ENCODE results near the gene CES3. TPM values are rescaled to one million over a fixed set of nuclear protein-coding genes. Genes with fewer than 3 reads are reported as not detected.

The CES3 gene
- total RNA-seq, 6 donors from 2014 or later: 1.4 to 6.2 (median 2.9) TPM

DNA sequence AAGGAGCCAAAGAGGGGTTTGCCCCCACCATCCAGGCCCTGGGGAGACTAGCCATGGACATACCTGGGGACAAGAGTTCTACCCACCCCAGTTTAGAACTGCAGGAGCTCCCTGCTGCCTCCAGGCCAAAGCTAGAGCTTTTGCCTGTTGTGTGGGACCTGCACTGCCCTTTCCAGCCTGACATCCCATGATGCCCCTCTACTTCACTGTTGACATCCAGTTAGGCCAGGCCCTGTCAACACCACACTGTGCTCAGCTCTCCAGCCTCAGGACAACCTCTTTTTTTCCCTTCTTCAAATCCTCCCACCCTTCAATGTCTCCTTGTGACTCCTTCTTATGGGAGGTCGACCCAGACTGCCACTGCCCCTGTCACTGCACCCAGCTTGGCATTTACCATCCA, 48.1 kb downstream of the CES3 start:
- Histone ChIP-seq H3K4me1 (peaks cover 9 to 12% (median 10%) of the 10 kb centered on the region in 4 donors), H3K4me3 (no peak overlapping the region), H3K36me3 (no peaks in the 10 kb centered on the region), H3K27me3 (peaks cover 0 to 4% (median 1%) of the 10 kb centered on the region in 4 donors), H3K9me3 (no peaks in the 10 kb centered on the region), H3K27ac (no peak overlapping the region)
- 65% methylated on average over 1 of the region's 1 CpG for WGBS, 2 donors
- DNase-seq: no peak
- TF ChIP-seq, protein P1, sequence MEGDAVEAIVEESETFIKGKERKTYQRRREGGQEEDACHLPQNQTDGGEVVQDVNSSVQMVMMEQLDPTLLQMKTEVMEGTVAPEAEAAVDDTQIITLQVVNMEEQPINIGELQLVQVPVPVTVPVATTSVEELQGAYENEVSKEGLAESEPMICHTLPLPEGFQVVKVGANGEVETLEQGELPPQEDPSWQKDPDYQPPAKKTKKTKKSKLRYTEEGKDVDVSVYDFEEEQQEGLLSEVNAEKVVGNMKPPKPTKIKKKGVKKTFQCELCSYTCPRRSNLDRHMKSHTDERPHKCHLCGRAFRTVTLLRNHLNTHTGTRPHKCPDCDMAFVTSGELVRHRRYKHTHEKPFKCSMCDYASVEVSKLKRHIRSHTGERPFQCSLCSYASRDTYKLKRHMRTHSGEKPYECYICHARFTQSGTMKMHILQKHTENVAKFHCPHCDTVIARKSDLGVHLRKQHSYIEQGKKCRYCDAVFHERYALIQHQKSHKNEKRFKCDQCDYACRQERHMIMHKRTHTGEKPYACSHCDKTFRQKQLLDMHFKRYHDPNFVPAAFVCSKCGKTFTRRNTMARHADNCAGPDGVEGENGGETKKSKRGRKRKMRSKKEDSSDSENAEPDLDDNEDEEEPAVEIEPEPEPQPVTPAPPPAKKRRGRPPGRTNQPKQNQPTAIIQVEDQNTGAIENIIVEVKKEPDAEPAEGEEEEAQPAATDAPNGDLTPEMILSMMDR (IDR thresholded peaks at IDR 0.05): no peak
- TF ChIP-seq EP300 (IDR thresholded peaks at IDR 0.05) (no peak), POLR2A (IDR thresholded peaks at IDR 0.05) (no peak), POLR2AphosphoS5 (IDR thresholded peaks at IDR 0.05) (no peak)
- no peak for ATAC-seq (ENCODE audit: low FRiP score in 2 of 2)

DNA sequence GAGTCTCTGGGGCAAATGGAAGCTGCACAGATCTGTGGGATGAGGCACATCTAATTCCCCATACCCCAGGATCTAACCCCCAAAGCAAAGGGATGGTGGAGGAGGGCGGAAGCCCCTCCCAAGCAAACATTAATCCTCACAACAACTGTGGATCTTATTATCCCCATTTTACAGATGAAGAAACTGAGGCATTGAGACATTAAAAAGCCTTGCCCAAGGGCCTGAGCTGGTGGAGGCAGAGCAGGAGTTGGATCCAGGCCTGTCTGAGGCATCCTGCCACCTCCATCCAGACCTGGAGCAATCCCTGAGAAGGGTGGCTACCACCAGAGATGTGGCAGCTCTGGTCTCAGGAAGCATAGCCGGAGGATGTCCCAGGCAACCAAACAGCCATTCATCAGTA, 50.2 kb downstream of the CES3 start:
- 87 to 100% methylated on average over 1 to 2 of the region's 2 CpGs for WGBS, 2 donors
- ATAC-seq (ENCODE audit: low FRiP score in 2 of 2): no peak
- TF ChIP-seq EP300 (IDR thresholded peaks at IDR 0.05) (no peak), POLR2A (IDR thresholded peaks at IDR 0.05) (no peak), POLR2AphosphoS5 (IDR thresholded peaks at IDR 0.05) (no peak)
- TF ChIP-seq, protein P1 (IDR thresholded peaks at IDR 0.05): no peak
- Histone ChIP-seq H3K4me1 (peaks cover 9 to 16% (median 15%) of the 10 kb centered on the region in 4 donors), H3K27ac (no peak overlapping the region), H3K9me3 (no peaks in the 10 kb centered on the region), H3K4me3 (no peak overlapping the region), H3K36me3 (no peaks in the 10 kb centered on the region), H3K27me3 (peaks cover 0 to 6% (median 1%) of the 10 kb centered on the region in 4 donors)
- DNase-seq: no peak

- ATAC-seq (ENCODE audit: low FRiP score in 2 of 2) (no peak), DNase-seq (no peak)
- 16 to 23% methylated on average over 5 to 20 of the region's 21 CpGs for WGBS, 2 donors
- TF ChIP-seq POLR2AphosphoS5 (IDR thresholded peaks at IDR 0.05): no peak
- no peak for TF ChIP-seq POLR2A (IDR thresholded peaks at IDR 0.05)
- no peak for TF ChIP-seq EP300 (IDR thresholded peaks at IDR 0.05)
- TF ChIP-seq, protein P1 (IDR thresholded peaks at IDR 0.05): no peak
- H3K36me3 ChIP-seq: no peaks in the 10 kb centered on the region
- peak overlapping the region; percentile 39 to 64 (median 56) for H3K4me3 ChIP-seq
- H3K27me3 ChIP-seq: peaks cover 0 to 6% (median 1%) of the 10 kb centered on the region in 4 donors
- peaks cover 9 to 16% (median 15%) of the 10 kb centered on the region in 4 donors for H3K4me1 ChIP-seq
- H3K27ac ChIP-seq: peak overlapping the region in 3 of 4 donors; percentile 30 to 66 (median 50)
- H3K9me3 ChIP-seq: no peaks in the 10 kb centered on the region
These were observed 52.3 kb downstream of the CES3 start for GRCh38 chr16:67013233-67013822.

DNA sequence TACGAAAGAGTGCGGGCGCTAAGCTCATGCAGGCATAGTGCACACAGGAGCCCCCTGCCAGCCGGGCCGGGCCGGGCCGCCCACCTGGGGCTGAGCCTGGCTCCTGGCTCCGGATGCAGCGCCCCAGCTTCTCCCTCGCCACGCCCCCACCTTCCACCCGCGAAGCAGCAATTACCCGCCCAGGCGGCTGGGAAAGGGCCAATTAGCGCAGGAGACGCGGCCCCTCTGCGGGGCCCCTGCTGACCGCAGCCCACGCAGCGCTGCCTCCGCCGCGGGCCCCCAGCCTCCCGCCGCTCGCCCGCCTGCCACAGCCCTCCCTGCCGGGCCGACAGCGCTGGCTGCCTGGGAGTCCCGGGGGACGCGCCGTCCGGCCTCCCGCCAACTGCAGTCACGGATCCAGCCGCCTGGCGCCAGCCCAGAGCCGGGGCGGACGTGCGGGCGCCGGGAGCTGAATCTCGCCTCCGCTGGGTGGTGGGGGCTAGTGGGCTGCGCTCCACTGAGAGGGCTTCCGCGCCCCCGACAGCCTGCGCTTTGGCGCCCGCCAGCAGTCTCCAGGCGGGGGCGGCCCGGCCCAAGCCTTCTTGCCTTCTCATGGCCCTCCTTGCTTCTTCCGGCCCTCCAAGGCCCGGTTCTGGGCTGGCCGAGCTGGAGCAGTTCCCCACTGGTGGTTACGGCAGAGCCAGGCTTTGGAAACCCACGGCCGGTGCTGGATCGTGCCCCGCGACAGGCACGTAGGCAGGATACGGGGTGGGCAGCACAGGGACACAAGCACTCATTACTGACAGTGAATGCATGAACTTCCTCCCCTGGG, 53.0 kb downstream of the CES3 start:
- Histone ChIP-seq H3K36me3 (no peaks in the 10 kb centered on the region), H3K4me1 (peaks cover 9 to 16% (median 15%) of the 10 kb centered on the region in 4 donors), H3K27ac (peak overlapping the region; percentile 30 to 66 (median 50)), H3K9me3 (no peaks in the 10 kb centered on the region), H3K4me3 (peak overlapping the region; percentile 39 to 64 (median 56)), H3K27me3 (peaks cover 0 to 6% (median 1%) of the 10 kb centered on the region in 4 donors)
- peak; percentile 51 to 85 for ATAC-seq (ENCODE audit: low FRiP score in 2 of 2)
- TF ChIP-seq POLR2A (IDR thresholded peaks at IDR 0.05): no peak
- TF ChIP-seq POLR2AphosphoS5 (IDR thresholded peaks at IDR 0.05): peak in 1 of 2 donors; percentile 32
- TF ChIP-seq, protein P1 (IDR thresholded peaks at IDR 0.05): peak in 5 of 6 experiments; percentile 27 to 75 (median 50)
- TF ChIP-seq EP300 (IDR thresholded peaks at IDR 0.05): no peak
- peak; percentile 61 to 95 for DNase-seq
- WGBS, 2 donors: 2% methylated on average over 23 of the region's 70 CpGs; no CpG with 5 or more reads in 1 of the 2 donors

All from upper lobe of left lung (tissue), 6 donors.